Subcutaneous abdominal adipose tissue (tissue), 5 donors: Measurements from ENCODE around the gene AMN.

Experiments used
- H3K27ac ChIP-seq: one replicate; pipeline ENCODE4 v1.7.0; 2013; ENCODE audit warnings: low read depth, mild to moderate bottlenecking, inconsistent platforms, low read length, moderate library complexity
- H3K27me3 ChIP-seq, 5 donors: one replicate each; pipeline ENCODE4 v1.7.0; 2013; ENCODE audit warnings: low read length in 5 of 5, inconsistent platforms in 1 of 5; ENCODE audit not compliant: control insufficient read depth in 5 of 5, insufficient read depth in 4 of 5
- H3K36me3 ChIP-seq, 5 donors: one replicate each; pipeline ENCODE4 v1.7.0; 2013; ENCODE audit warnings: low read length in 5 of 5; ENCODE audit not compliant: control insufficient read depth in 5 of 5, insufficient read depth in 5 of 5
- H3K4me1 ChIP-seq, 5 donors: one replicate each; pipeline ENCODE4 v1.7.0; 2013; ENCODE audit warnings: low read length in 5 of 5, mild to moderate bottlenecking in 3 of 5, moderate library complexity in 1 of 5; ENCODE audit not compliant: control insufficient read depth in 5 of 5, insufficient read depth in 5 of 5
- H3K4me3 ChIP-seq, 5 donors: one replicate each; pipeline ENCODE4 v1.7.0; 2013; ENCODE audit warnings: low read length in 5 of 5, low read depth in 1 of 5
- H3K9ac ChIP-seq, 5 donors: one replicate each; pipeline ENCODE4 v1.7.0; 2013; ENCODE audit warnings: low read length in 5 of 5, mild to moderate bottlenecking in 4 of 5, moderate library complexity in 3 of 5
- H3K9me3 ChIP-seq, 5 donors: one replicate each; pipeline ENCODE4 v1.7.0; 2013; ENCODE audit warnings: low read length in 5 of 5; ENCODE audit not compliant: control insufficient read depth in 5 of 5
- donor health status: healthy.
- donor health status: healthy.
- donor health status: healthy.
- donor health status: healthy.
- donor health status: healthy.

AMN gene

GRCh38 chr14:102943454-102943853 is 21.0 kb downstream of the AMN start:
- H3K9me3 ChIP-seq: no peaks in the 10 kb centered on the region
- no peak overlapping the region for H3K4me3 ChIP-seq
- H3K27me3 ChIP-seq: no peaks in the 10 kb centered on the region
- no peaks in the 10 kb centered on the region for H3K4me1 ChIP-seq
- no peak overlapping the region for H3K27ac ChIP-seq
- peaks cover 0 to 90% (median 87%) of the 10 kb centered on the region in 5 donors for H3K36me3 ChIP-seq
- no peak overlapping the region for H3K9ac ChIP-seq

- Histone ChIP-seq H3K36me3 (peaks cover 0 to 92% (median 91%) of the 10 kb centered on the region in 5 donors), H3K27me3 (no peaks in the 10 kb centered on the region), H3K9me3 (no peaks in the 10 kb centered on the region), H3K9ac (no peak overlapping the region), H3K4me1 (peaks cover 0 to 3% (median 0%) of the 10 kb centered on the region in 5 donors), H3K4me3 (no peak overlapping the region), H3K27ac (no peak overlapping the region)
These were observed 21.5 kb downstream of the AMN start for GRCh38 chr14:102943979-102944378.

GRCh38 chr14:102944448-102945330 is 22.2 kb downstream of the AMN start:
- no peaks in the 10 kb centered on the region for H3K27me3 ChIP-seq
- peaks cover 0 to 92% (median 91%) of the 10 kb centered on the region in 5 donors for H3K36me3 ChIP-seq
- no peak overlapping the region for H3K9ac ChIP-seq
- H3K4me3 ChIP-seq: no peak overlapping the region
- H3K27ac ChIP-seq: no peak overlapping the region
- H3K9me3 ChIP-seq: no peaks in the 10 kb centered on the region
- peaks cover 0 to 11% (median 5%) of the 10 kb centered on the region in 5 donors for H3K4me1 ChIP-seq

GRCh38 chr14:102945346-102946130 is 23.1 kb downstream of the AMN start:
- Histone ChIP-seq H3K36me3 (peaks cover 0 to 92% (median 90%) of the 10 kb centered on the region in 5 donors), H3K9ac (no peak overlapping the region), H3K27me3 (no peaks in the 10 kb centered on the region)

GRCh38 chr14:102947321-102948103 is 25.0 kb downstream of the AMN start:
- H3K27me3 ChIP-seq: no peaks in the 10 kb centered on the region
- no peak overlapping the region for H3K9ac ChIP-seq
- H3K9me3 ChIP-seq: no peaks in the 10 kb centered on the region
- no peak overlapping the region for H3K27ac ChIP-seq
- H3K36me3 ChIP-seq: peaks cover 0 to 92% (median 90%) of the 10 kb centered on the region in 5 donors
- no peak overlapping the region for H3K4me3 ChIP-seq
- H3K4me1 ChIP-seq: peaks cover 0 to 28% (median 17%) of the 10 kb centered on the region in 5 donors

More at GRCh38 chr14:102945346-102946130, 23.1 kb downstream of the AMN start:
- no peak overlapping the region for H3K27ac ChIP-seq
- H3K4me3 ChIP-seq: no peak overlapping the region
- H3K9me3 ChIP-seq: no peaks in the 10 kb centered on the region
- H3K4me1 ChIP-seq: peaks cover 0 to 19% (median 14%) of the 10 kb centered on the region in 5 donors

GRCh38 chr14:102948698-102949061 is 26.2 kb downstream of the AMN start:
- no peaks in the 10 kb centered on the region for H3K27me3 ChIP-seq
- no peaks in the 10 kb centered on the region for H3K9me3 ChIP-seq
- H3K27ac ChIP-seq: no peak overlapping the region
- peaks cover 0 to 28% (median 17%) of the 10 kb centered on the region in 5 donors for H3K4me1 ChIP-seq
- no peak overlapping the region for H3K9ac ChIP-seq
- H3K36me3 ChIP-seq: peaks cover 0 to 94% (median 91%) of the 10 kb centered on the region in 5 donors
- no peak overlapping the region for H3K4me3 ChIP-seq

- no peak overlapping the region for H3K4me3 ChIP-seq
- no peak overlapping the region for H3K27ac ChIP-seq
- peaks cover 0 to 94% (median 91%) of the 10 kb centered on the region in 5 donors for H3K36me3 ChIP-seq
- H3K27me3 ChIP-seq: no peaks in the 10 kb centered on the region
- no peaks in the 10 kb centered on the region for H3K9me3 ChIP-seq
- H3K4me1 ChIP-seq: peaks cover 0 to 28% (median 17%) of the 10 kb centered on the region in 5 donors
- H3K9ac ChIP-seq: no peak overlapping the region
These were observed 26.8 kb downstream of the AMN start for GRCh38 chr14:102949062-102949800.

- H3K36me3 ChIP-seq: peaks cover 0 to 94% (median 91%) of the 10 kb centered on the region in 5 donors
- H3K4me1 ChIP-seq: peaks cover 0 to 28% (median 17%) of the 10 kb centered on the region in 5 donors
- no peaks in the 10 kb centered on the region for H3K9me3 ChIP-seq
- H3K27ac ChIP-seq: no peak overlapping the region
- no peaks in the 10 kb centered on the region for H3K27me3 ChIP-seq
- no peak overlapping the region for H3K4me3 ChIP-seq
- H3K9ac ChIP-seq: no peak overlapping the region
These were observed 27.5 kb downstream of the AMN start for GRCh38 chr14:102949801-102950451.

GRCh38 chr14:102951034-102951433 is 28.6 kb downstream of the AMN start:
- Histone ChIP-seq H3K27me3 (no peaks in the 10 kb centered on the region), H3K9me3 (no peaks in the 10 kb centered on the region), H3K36me3 (peaks cover 0 to 94% (median 86%) of the 10 kb centered on the region in 5 donors), H3K4me3 (no peak overlapping the region), H3K4me1 (peaks cover 0 to 28% (median 17%) of the 10 kb centered on the region in 5 donors), H3K27ac (no peak overlapping the region), H3K9ac (no peak overlapping the region)
